Neuronal stem cell (in vitro differentiated cells): Measurements from ENCODE around the gene SLC12A7.

ENCODE experiments used
- DNase-seq: peaks from one replicate; pipeline ENCODE4 v3.0.0-alpha.2; 2013; ENCODE audit warnings: low spot score
- H2AFZ ChIP-seq: one replicate; pipeline ENCODE4 v1.6.1; 2013; ENCODE audit warnings: mild to moderate bottlenecking, low read length, inconsistent platforms
- H2AK5ac ChIP-seq: 2 replicates; pipeline ENCODE4 v1.6.1; 2013; ENCODE audit warnings: low read depth, mild to moderate bottlenecking, inconsistent platforms, low read length, moderate library complexity, mixed read lengths
- H2BK120ac ChIP-seq: 2 replicates; pipeline ENCODE4 v1.6.1; 2013; ENCODE audit warnings: low read depth, mild to moderate bottlenecking, inconsistent platforms, low read length, moderate library complexity, mixed read lengths
- H2BK12ac ChIP-seq: one replicate; pipeline ENCODE4 v1.6.1; 2013; ENCODE audit warnings: low read length, inconsistent platforms
- H2BK15ac ChIP-seq: 2 replicates; pipeline ENCODE4 v1.6.1; 2013; ENCODE audit warnings: mild to moderate bottlenecking, low read length, inconsistent platforms, mixed read lengths
- H2BK5ac ChIP-seq: one replicate; pipeline ENCODE4 v1.6.1; 2013; ENCODE audit warnings: inconsistent platforms, mild to moderate bottlenecking, low read length, moderate library complexity
- H3K14ac ChIP-seq: one replicate; pipeline ENCODE4 v1.6.1; 2013; ENCODE audit warnings: low read length, inconsistent platforms
- H3K18ac ChIP-seq: 2 replicates; pipeline ENCODE4 v1.6.1; 2013; ENCODE audit warnings: low read length, inconsistent platforms
- H3K23ac ChIP-seq: 2 replicates; pipeline ENCODE4 v1.6.1; 2013; ENCODE audit warnings: low read depth, mild to moderate bottlenecking, mixed read lengths, low read length, inconsistent platforms; ENCODE audit not compliant: poor library complexity
- H3K27ac ChIP-seq: replicated peaks from 3 replicates; pipeline ENCODE4 v1.5.1; 2013; ENCODE audit warnings: low read length, inconsistent platforms
- H3K27me3 ChIP-seq, 3 experiments: 2 replicates each; pipeline ENCODE4 v1.6.1; 2013; ENCODE audit warnings: low read length in 3 of 3, mild to moderate bottlenecking in 2 of 3, inconsistent platforms in 1 of 3, low read depth in 1 of 3, mixed read lengths in 1 of 3, moderate library complexity in 1 of 3; ENCODE audit not compliant: control insufficient read depth in 3 of 3, insufficient read depth in 3 of 3
- H3K36me3 ChIP-seq, 2 donors: replicated peaks in 1 of 2; 2 replicates each; pipeline ENCODE4 v1.6.1; 2013; ENCODE audit warnings: low read length in 2 of 2; ENCODE audit not compliant: control insufficient read depth in 2 of 2, insufficient read depth in 2 of 2
- H3K4ac ChIP-seq: 2 replicates; pipeline ENCODE4 v1.6.1; 2013; ENCODE audit warnings: inconsistent platforms, mild to moderate bottlenecking, low read length, moderate library complexity
- H3K4me1 ChIP-seq, 2 donors: 1 replicate in 1 of 2; 2 replicates in 1 of 2; pipeline ENCODE4 v1.6.1; 2013; ENCODE audit warnings: low read length in 2 of 2, low read depth in 1 of 2; ENCODE audit not compliant: control insufficient read depth in 2 of 2, insufficient read depth in 1 of 2
- H3K4me2 ChIP-seq: one replicate; pipeline ENCODE4 v1.6.1; 2013; ENCODE audit warnings: mild to moderate bottlenecking, low read length, inconsistent platforms; ENCODE audit not compliant: insufficient read depth, poor library complexity, severe bottlenecking
- H3K4me3 ChIP-seq, 2 donors: 2 replicates each; pipeline ENCODE4 v1.5.1; 2013; ENCODE audit warnings: low read length in 2 of 2, mild to moderate bottlenecking in 2 of 2, inconsistent platforms in 1 of 2, moderate library complexity in 1 of 2
- H3K79me1 ChIP-seq: one replicate; pipeline ENCODE4 v1.6.1; 2013; ENCODE audit warnings: low read depth, mild to moderate bottlenecking, inconsistent platforms, low read length, moderate library complexity
- H3K9ac ChIP-seq: one replicate; pipeline ENCODE4 v1.6.1; 2013; ENCODE audit warnings: mild to moderate bottlenecking, low read depth, low read length, inconsistent platforms; ENCODE audit not compliant: poor library complexity
- H3K9me3 ChIP-seq, 2 donors: replicated peaks in 1 of 2; 2 replicates each; pipeline versions ENCODE3 to v1.6.1; 2013; ENCODE audit warnings: low read length in 2 of 2, mild to moderate bottlenecking in 2 of 2, inconsistent platforms in 1 of 2, low read depth in 1 of 2, mixed read lengths in 1 of 2, moderate library complexity in 1 of 2; ENCODE audit not compliant: control insufficient read depth in 2 of 2, insufficient read depth in 1 of 2
- H4K8ac ChIP-seq: one replicate; pipeline ENCODE4 v1.6.1; 2013; ENCODE audit warnings: low read depth, mild to moderate bottlenecking, inconsistent platforms, low read length, moderate library complexity
- H4K91ac ChIP-seq: one replicate; pipeline ENCODE4 v1.6.1; 2013; ENCODE audit warnings: low read length, low read depth, mild to moderate bottlenecking, inconsistent platforms; ENCODE audit not compliant: poor library complexity
- WGBS, 2 donors: extraction: QIAGEN DNeasy Blood & Tissue Kit; methylation state at CpG; one replicate each; pipeline ENCODE4 v1.1.7; 2013; ENCODE audit warnings: missing lambda C conversion rate in 2 of 2, mixed read lengths in 1 of 2; ENCODE audit not compliant: insufficient read length in 2 of 2, insufficient replicate concordance in 1 of 2; ENCODE audit errors: extremely low coverage in 2 of 2; 5-methylcytosine and 5-hydroxymethylcytosine counted together

SLC12A7 gene

GRCh38 chr5:1009359-1010180, 102.3 kb downstream of the SLC12A7 start:
- H3K4ac ChIP-seq: no peak overlapping the region
- H3K4me3 ChIP-seq: peak overlapping the region; percentile 51 to 80
- H3K27me3 ChIP-seq: peaks cover 8 to 52% (median 51%) of the 10 kb centered on the region in 3 experiments
- no peak overlapping the region for H4K91ac ChIP-seq
- H2BK5ac ChIP-seq: peak overlapping the region; percentile 47
- peak overlapping the region; percentile 91 for H3K9ac ChIP-seq
- WGBS, 2 donors: no CpG with 5 or more reads among the region's 70 CpGs
- peak overlapping the region; percentile 92 for H3K4me2 ChIP-seq
- H3K79me1 ChIP-seq: peaks cover 6% of the 10 kb centered on the region
- H3K18ac ChIP-seq: peak overlapping the region; percentile 87
- no peak overlapping the region for H4K8ac ChIP-seq
- H2BK120ac ChIP-seq: no peak overlapping the region
- H2AFZ ChIP-seq: peak overlapping the region; percentile 95
- H2AK5ac ChIP-seq: peak overlapping the region; percentile 76
- H3K9me3 ChIP-seq: no peaks in the 10 kb centered on the region
- no peak for DNase-seq
- no peak overlapping the region for H2BK12ac ChIP-seq
- H3K36me3 ChIP-seq: no peaks in the 10 kb centered on the region
- peak overlapping the region; percentile 32 for H3K14ac ChIP-seq
- peaks cover 6 to 11% of the 10 kb centered on the region in 2 donors for H3K4me1 ChIP-seq
- peak overlapping the region; percentile 92 for H3K23ac ChIP-seq
- no peak overlapping the region for H3K27ac ChIP-seq
- H2BK15ac ChIP-seq: no peak overlapping the region

- H4K8ac ChIP-seq: no peak within 1 kb of the TSS
- H2BK120ac ChIP-seq: no peak within 1 kb of the TSS
- H2BK5ac ChIP-seq: peak within 1 kb of the TSS; percentile 76
- no peak within 1 kb of the TSS for H3K27ac ChIP-seq
- H3K14ac ChIP-seq: peak within 1 kb of the TSS; percentile 26
- H3K18ac ChIP-seq: peak within 1 kb of the TSS; percentile 97
- peak within 1 kb of the TSS; percentile 88 for H2BK15ac ChIP-seq
- H3K4me2 ChIP-seq: peak within 1 kb of the TSS; percentile 97
- no peaks in the 10 kb centered on the region for H3K9me3 ChIP-seq
- peaks cover 6% of the 10 kb centered on the region for H3K79me1 ChIP-seq
- H2AK5ac ChIP-seq: peak within 1 kb of the TSS; percentile 90
- H4K91ac ChIP-seq: no peak within 1 kb of the TSS
- H2BK12ac ChIP-seq: peak within 1 kb of the TSS; percentile 31
- WGBS, 2 donors: no CpG with 5 or more reads among the region's 108 CpGs
- H3K4me3 ChIP-seq: peak within 1 kb of the TSS; percentile 51 to 80
- H3K36me3 ChIP-seq: no peaks in the 10 kb centered on the region
- peak within 1 kb of the TSS; percentile 91 for H3K9ac ChIP-seq
- H3K27me3 ChIP-seq: peaks cover 8 to 59% (median 58%) of the 10 kb centered on the region in 3 experiments
- H2AFZ ChIP-seq: peak within 1 kb of the TSS; percentile 95
- H3K23ac ChIP-seq: peak within 1 kb of the TSS; percentile 92
- H3K4ac ChIP-seq: no peak within 1 kb of the TSS
- peak; percentile 56 for DNase-seq
- peaks cover 6 to 17% of the 10 kb centered on the region in 2 donors for H3K4me1 ChIP-seq
Observed at GRCh38 chr5:1008451-1009358, 103.2 kb downstream of the SLC12A7 start, which contains the start of gene NKD2. Gene NKD2 (plus strand): TSS chr5:1008802. CDS start chr5:1009058, 256 bp downstream.

GRCh38 chr5:1007681-1008450, 104.0 kb downstream of the SLC12A7 start:
- peaks cover 8 to 63% (median 63%) of the 10 kb centered on the region in 3 experiments for H3K27me3 ChIP-seq
- H3K4me3 ChIP-seq: no peak overlapping the region

More at GRCh38 chr5:1007681-1008450, 104.0 kb downstream of the SLC12A7 start:
- Histone ChIP-seq H2AK5ac (peak overlapping the region; percentile 90), H2BK15ac (peak overlapping the region; percentile 88), H3K27ac (no peak overlapping the region), H4K91ac (no peak overlapping the region), H2AFZ (peak overlapping the region; percentile 95), H4K8ac (no peak overlapping the region), H2BK120ac (no peak overlapping the region), H3K79me1 (peaks cover 3% of the 10 kb centered on the region), H3K18ac (peak overlapping the region; percentile 91), H3K14ac (peak overlapping the region; percentile 26), H3K9ac (no peak overlapping the region), H3K4me2 (peak overlapping the region; percentile 97), H2BK5ac (peak overlapping the region; percentile 76), H3K9me3 (no peaks in the 10 kb centered on the region), H3K4me1 (peaks cover 6 to 18% of the 10 kb centered on the region in 2 donors), H2BK12ac (peak overlapping the region; percentile 31), H3K36me3 (no peaks in the 10 kb centered on the region), H3K4ac (no peak overlapping the region), H3K23ac (peak overlapping the region; percentile 63)
- WGBS, 2 donors: no CpG with 5 or more reads among the region's 23 CpGs
- DNase-seq: no peak
